ENCODE measurements around the gene ZBTB18.
A peak's percentile ranks its signal among the peaks of the same experiment; 100 is the strongest.

- peak; percentile 53 for TF ChIP-seq CTCF (conservative IDR thresholded peaks at IDR 0.05; ENCODE audit: low read depth, low read length)
- TF ChIP-seq EZH2 (IDR thresholded peaks at IDR 0.05; ENCODE audit: low read length, unreplicated experiment): no peak
- no peak for TF ChIP-seq EZH2phosphoT487 (IDR thresholded peaks at IDR 0.05; ENCODE audit: borderline replicate concordance, low read length)
These were observed 22.0 kb upstream of the ZBTB18 start for GRCh38 chr1:244029124-244029523.
